Glomerular visceral epithelial cell (primary cell): Measurements from ENCODE around the gene GTF3C4.
A peak's percentile ranks its signal among the peaks of the same experiment; 100 is the strongest.

ENCODE experiments used
- DNase-seq: peaks from one replicate; pipeline ENCODE4 v3.0.0-alpha.2; 2016; ENCODE audit errors: extremely low spot score

Gene GTF3C4

DNA sequence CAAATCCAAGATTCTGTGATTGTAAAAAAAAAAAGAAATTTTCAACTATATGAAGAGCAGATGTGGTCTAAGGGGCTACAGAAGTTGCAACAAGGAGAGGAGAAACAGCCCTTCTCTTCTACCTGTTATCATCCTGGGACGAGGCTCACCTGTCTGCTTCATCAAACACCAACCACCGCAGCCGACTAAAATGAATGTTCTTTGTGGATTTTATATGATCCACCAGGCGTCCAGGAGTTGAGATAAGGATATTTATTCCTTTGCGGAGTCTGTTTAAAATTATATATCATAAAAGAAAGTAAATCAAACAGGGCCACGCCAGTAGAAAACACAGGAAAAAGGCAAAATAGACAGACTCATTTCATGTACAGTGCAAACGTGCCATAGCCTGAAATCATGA, 22.0 kb upstream of the GTF3C4 start:
- DNase-seq = no peak

DNA sequence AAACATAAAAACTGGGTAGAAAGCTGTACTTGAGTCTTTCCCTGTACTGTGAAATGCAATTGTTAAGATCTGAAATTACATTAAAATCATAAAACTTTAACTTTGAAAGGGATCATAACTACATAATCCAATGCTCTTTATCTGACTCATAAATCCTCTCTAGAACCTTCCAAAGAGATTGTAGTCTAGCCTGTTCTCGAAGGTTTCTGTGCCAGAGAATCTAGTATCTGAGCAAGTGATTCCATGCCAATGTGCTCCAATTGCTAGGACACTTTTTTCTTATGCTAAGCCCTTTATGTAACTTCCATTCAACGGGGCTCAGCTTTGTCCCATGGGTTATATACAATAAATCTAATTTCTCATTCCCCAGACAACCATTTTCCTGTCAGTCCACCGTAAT, 21.6 kb upstream of the GTF3C4 start:
- no peak for DNase-seq

DNA sequence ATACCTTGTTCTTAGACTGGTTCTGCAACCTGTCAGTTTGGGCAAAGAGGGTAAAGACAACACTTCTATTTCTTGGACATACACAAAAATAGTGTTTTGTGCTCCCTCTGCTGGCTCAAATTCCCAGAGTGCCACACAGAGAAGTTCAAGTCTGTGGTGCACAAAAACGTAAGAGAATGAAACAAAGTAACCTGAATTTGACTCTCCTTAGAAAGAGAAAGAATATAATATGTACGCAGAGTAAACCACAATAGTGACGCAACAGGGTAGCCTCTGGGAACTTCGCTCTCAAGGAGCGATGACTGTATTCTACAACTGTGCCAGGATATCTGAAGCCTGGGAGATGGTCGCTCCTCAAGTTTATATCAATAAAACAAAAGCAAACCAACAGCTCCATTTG, 19.0 kb upstream of the GTF3C4 start:
- DNase-seq = peak; percentile 52

GRCh38 chr9:132656299-132656698, 14.0 kb upstream of the GTF3C4 start:
- no peak for DNase-seq

DNA sequence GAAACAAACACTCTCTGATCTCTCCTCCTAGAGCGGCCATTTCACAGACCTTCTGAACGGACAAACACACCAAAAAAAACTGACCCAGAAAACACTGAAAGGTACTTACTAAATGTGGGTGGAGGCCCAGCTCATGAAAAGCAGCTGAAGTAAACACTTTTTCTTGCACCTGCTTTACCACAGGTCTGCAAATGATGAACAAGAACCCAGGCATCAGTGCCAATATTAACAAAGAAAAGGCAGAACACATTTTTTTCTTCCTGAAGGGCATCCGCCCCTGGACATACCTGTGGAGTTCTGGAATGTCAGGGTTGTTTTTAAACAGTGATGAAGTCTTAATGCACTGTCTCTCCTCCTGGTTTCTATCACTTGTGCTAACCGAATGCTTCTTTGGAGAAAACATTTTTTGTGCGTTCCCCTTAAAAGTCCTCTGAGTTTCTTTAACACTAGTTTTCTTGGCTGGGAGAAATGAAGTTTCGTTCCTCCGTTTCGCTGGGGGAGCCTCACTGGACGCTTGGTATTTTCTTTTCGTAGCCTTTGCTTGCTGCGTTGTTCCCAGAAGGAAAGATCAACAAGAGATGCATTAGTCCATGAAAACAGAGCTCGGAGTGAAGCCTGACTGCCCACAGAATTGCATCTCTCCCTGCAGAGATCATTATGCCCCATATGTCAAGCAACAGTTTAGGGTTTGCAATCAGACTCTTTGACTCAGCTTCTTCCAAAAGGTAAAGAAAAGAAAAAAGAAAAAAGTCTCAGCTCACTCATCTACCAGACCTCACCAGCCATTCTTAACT, 7.9 kb upstream of the GTF3C4 start:
- DNase-seq = no peak

DNA sequence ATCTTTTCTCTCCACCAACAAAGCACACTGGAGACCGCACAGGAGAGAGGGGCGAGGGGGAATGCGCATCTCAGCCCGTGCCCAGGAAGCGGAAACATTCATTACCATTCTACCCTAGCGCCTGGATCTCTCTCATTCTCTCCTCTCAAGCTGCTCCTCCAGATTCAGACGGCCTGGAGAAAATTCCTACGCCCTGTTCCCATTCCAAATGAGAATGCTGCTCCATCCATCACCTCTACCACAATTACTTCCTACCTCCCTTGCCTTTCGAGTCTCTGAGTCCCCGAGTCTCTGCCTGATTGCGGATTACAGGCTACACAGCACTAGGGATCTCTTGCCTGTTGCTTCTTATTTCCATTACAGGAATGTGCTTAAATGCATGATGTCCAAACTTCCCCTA, 7.1 kb upstream of the GTF3C4 start:
- no peak for DNase-seq

GRCh38 chr9:132663851-132664250, 6.4 kb upstream of the GTF3C4 start:
- no peak for DNase-seq

GRCh38 chr9:132669319-132669697, 956 bp upstream of the GTF3C4 start:
- peak; percentile 74 for DNase-seq

DNA sequence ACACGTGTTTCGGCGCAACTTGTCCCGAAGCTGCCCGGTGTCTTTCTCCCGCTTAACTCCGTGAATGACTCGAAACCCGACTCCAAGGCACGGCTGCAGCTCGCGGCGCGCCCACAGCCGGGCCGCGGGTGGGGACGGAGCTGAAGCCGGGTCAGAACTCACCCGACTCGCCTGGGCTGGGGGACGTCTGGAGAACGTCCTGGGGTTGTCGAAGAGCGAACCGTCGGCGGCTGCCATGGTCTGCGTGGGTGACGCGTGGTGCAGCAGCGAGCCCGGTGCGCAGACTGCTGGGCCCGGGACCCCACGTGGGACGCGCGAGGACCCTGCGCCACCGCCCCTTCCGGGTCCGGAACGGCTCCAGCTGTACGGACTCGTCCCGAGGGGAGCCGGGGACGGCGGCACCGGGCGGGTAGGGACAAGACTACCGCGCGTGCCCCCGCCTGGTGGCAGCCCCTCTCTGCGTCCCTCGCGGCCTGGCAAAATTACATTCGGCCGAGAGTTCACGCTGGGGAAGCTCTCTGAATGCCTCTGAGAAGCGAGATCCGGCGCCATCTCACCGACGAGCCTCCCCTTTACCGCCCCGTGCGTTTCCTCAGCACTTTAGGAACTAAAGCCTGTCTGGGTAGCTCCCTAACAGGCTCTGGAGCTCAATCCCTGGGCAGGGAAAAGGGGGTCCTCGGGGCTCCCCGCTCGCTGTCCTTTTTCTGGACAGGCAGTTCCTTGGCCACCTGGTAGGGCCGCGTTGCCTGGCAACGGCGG, 387 bp upstream of the GTF3C4 start, which contains the start of gene DDX31:
TSS of gene DDX31 (minus strand) at position 286 of the 759 bp plus-strand sequence. CDS start at position 237, 49 bp downstream.
- peak; percentile 79 for DNase-seq

DNA sequence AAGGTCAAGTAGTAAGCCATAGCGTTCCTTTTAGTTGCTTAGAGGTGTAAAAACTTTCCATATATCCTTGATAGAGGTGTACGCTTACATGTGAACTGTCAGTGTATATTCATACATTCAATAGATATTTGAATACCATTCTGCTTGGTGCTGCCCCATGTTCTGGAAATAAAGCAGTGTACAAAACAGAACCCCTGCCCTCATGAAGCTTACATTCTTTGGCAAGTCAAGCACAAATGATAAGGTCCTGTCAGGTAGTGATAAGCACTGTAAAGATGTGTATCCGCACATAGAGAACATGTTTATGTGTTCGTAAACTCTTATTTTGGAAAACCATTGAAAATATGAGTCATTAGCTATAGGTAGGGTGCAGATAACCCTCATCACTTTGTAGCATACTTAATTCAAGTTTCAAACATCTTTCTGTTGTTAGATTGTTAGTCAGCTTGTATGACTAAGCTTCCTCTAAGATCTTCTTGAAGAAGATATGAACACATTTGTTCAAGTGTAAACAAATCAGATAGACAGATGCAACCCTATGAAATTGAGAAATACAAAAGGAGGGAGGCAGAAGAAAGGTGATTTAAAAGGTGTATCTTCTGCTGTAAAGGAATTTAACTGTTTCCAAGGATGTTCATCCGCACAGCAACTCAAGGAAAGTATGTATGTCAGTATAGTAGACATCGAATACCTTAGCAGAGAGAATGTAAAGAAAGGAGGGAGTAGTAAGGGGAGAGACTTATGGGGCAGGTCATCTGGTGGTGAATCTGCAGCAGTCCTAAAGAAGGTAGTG, 1.6 kb downstream of the GTF3C4 start:
- DNase-seq = no peak

GRCh38 chr9:132672413-132672690, 2.1 kb downstream of the GTF3C4 start:
- DNase-seq = no peak

DNA sequence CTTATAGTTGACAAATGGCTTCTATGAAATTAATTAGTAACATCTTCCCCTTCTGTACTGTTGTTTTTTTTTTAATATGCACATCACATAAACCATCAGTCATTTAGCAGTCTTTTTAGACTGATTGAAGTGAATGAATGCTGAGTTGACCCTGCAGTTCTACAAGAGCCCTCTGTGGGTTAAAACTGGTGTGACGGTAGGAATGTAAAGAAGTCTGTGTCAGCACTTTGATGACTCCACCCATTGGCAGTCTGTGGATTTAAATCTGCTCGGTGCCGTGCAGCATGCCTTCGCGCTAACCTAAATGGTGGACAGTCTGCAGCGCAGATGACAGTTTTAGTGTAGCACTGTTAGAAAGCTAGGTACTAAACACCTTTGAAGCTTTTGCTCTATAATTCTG, 3.1 kb downstream of the GTF3C4 start:
- DNase-seq = peak; percentile 19

DNA sequence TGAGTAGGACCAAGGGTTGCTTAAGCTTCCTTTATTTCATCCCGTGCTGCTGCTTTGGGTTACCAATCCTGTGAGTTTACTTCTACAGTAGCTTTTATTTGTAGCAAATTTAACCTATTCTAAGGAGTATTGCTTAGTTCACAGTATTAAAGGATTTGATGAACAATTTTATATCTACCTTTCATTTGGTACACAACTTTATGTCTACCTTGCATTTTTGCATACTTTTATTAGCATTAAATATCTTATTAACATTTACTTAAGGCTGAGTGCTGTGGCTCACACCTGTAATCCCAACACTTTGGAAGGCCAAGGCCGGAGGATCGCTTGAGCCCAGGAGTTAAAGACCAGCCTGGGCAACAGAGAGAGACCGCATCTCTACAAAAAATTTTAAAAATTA, 4.2 kb downstream of the GTF3C4 start:
- no peak for DNase-seq

DNA sequence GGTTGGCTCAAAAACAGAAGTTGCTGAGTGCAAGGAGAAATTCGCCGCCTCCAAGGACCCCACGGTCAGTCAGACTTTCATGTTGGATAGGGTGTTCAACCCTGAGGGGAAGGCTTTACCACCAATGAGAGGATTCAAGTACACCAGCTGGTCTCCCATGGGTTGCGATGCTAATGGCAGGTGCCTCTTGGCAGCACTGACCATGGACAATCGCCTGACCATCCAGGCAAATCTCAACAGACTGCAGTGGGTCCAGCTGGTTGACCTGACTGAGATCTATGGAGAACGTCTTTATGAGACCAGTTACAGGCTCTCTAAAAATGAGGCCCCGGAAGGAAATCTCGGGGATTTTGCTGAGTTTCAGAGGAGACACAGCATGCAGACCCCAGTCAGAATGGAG, 7.7 kb downstream of the GTF3C4 start:
- DNase-seq = no peak

- no peak for DNase-seq
These were observed 9.8 kb downstream of the GTF3C4 start for GRCh38 chr9:132679946-132680625.

- DNase-seq = no peak
These were observed 11.3 kb downstream of the GTF3C4 start for GRCh38 chr9:132681561-132681960.

- no peak for DNase-seq
These were observed 13.6 kb downstream of the GTF3C4 start for GRCh38 chr9:132683873-132684272.

DNA sequence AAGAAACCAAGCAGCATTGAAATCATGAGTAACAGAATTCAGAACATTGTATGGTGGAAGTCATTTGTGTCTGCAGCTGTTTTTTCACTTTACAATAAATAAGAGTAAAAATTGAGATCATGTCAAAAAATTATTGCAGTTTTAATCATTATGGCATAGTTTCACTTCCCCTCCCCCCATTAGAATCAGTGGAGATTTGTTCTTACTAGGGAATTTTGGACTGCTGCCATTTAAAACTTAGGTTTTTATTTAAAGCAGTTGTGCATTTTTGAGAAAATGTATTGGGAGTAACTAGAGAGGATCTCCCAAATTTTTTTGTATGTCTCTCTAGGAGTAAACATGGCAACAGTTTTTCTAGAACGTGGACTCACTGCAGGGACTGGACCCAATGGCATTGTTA, 20.4 kb downstream of the GTF3C4 start:
- DNase-seq = no peak

- DNase-seq = no peak
These were observed 23.9 kb downstream of the GTF3C4 start for GRCh38 chr9:132694144-132694543.

DNA sequence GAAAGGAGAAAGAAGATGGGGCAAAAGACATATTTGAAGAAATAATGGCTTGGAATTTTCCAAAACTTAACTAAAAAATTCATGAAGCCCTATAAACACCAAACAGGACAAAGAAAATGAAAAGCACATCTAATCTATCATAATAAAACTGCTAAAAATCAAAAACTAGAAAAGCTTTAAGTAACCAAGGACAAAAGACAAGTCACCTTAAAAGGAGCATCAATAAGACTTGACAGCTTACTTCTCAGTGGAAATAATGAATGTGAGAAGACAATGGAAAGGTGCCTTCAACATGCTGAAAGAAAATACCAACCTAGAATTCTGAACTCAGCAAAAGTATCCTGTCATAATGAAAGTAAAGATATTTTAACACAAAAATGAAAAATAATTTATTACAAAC, 27.0 kb downstream of the GTF3C4 start:
- DNase-seq = no peak

DNA sequence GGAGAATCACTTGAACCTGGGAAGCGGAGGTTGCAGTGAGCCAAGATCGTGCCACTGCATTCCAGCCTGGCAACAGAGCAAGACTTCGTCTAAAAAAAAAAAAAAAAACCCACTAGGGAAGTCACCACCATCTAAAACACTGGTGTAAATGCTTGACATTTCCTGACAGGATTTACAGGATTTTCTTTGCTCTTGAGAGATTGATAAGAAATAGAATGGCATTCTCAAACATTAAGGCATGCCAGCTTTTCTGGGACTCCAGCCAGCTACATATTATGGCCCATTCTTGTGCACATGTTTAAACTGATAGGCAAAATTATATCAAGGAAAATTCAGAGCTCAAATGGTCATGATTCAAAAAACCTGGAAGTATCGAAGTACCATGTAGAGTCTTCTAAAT, 28.7 kb downstream of the GTF3C4 start:
- no peak for DNase-seq

DNA sequence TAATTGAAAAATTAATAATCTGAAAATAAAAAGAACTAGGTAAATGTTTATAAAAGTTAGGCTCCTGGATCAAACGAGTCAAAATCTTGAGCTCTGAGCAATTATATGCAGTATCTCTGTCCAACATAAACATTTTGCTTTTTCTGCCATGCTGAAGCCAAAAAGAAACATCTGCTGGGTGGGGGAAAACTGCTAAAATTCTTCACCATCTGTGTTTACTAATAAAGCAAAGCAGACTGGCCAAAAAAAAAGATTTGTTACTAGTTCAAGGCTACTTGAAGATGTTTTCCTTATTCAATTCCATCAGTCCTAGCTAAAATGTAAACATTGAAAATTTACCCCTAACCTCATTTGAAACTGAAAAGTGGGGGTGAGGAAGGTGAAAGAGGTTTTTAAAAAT, 29.7 kb downstream of the GTF3C4 start:
- no peak for DNase-seq
